ENCODE data around the gene EPHB2. TPM values are rescaled to one million over a fixed set of nuclear protein-coding genes. Genes with fewer than 3 reads are reported as not detected.

Gene EPHB2
- total and polyA plus RNA-seq, 2 of the 8 experiments (the other 6 are each of a cell fraction or from before 2014, with no cell fraction given): 15.8 to 17.2 TPM

- Histone ChIP-seq H2BK20ac (ENCODE audit: low read length) (no peak overlapping the region), H3K27ac (ENCODE audit: low read depth, low read length) (no peak overlapping the region), H3K79me2 (ENCODE audit: control insufficient read depth in 1 of 2, insufficient read depth in 2 of 2, low read length in 2 of 2) (no peaks in the 10 kb centered on the region), H3K18ac (ENCODE audit: extremely low read depth, low read length) (no peak overlapping the region), H2BK15ac (ENCODE audit: low read length) (no peak overlapping the region), H4K8ac (ENCODE audit: extremely low read depth, insufficient read depth, low read length) (no peak overlapping the region), H3K4me1 (replicated peaks in 1 of 4; ENCODE audit: control insufficient read depth in 3 of 4, insufficient read depth in 4 of 4, low read length in 3 of 4) (no peaks in the 10 kb centered on the region), H4K20me1 (replicated peaks in 1 of 2; ENCODE audit: control insufficient read depth in 1 of 2, insufficient read depth in 2 of 2, low read length in 2 of 2) (no peaks in the 10 kb centered on the region), H3K9ac (replicated peaks in 1 of 4; ENCODE audit: extremely low read depth in 1 of 4, low read depth in 3 of 4, low read length in 3 of 4) (no peak overlapping the region), H3K23me2 (ENCODE audit: low read depth, low read length) (no peaks in the 10 kb centered on the region), H3K79me1 (ENCODE audit: low read depth, low read length) (no peaks in the 10 kb centered on the region), H2BK120ac (replicated peaks; ENCODE audit: low read depth, low read length) (no peak overlapping the region), H2BK5ac (ENCODE audit: low read depth, low read length) (no peak overlapping the region), H4K5ac (ENCODE audit: insufficient read length, low read depth, low read length) (no peak overlapping the region), H3K9me3 (ENCODE audit: insufficient read depth in 2 of 2, low read depth in 1 of 2, low read length in 1 of 2) (no peaks in the 10 kb centered on the region), H3K4ac (replicated peaks; ENCODE audit: insufficient read length, low read depth, low read length) (no peak overlapping the region), H3K23ac (ENCODE audit: insufficient read length) (no peak overlapping the region), H3K4me2 (ENCODE audit: insufficient read depth in 1 of 2, low read depth in 2 of 2, low read length in 2 of 2) (no peak overlapping the region), H2BK12ac (ENCODE audit: low read depth, low read length) (no peak overlapping the region), H2AFZ (ENCODE audit: low read length) (no peak overlapping the region), H3K14ac (ENCODE audit: insufficient read length) (no peak overlapping the region), H3K56ac (replicated peaks; ENCODE audit: insufficient read length, low read depth, low read length) (no peak overlapping the region), H2AK5ac (ENCODE audit: low read depth, low read length) (no peak overlapping the region), H3K36me3 (ENCODE audit: control insufficient read depth in 2 of 4, insufficient read depth in 4 of 4, low read length in 3 of 4) (no peaks in the 10 kb centered on the region), H3K27me3 (replicated peaks in 1 of 4; ENCODE audit: control insufficient read depth in 3 of 4, extremely low read depth in 1 of 4, insufficient read depth in 3 of 4, low read length in 3 of 4) (no peaks in the 10 kb centered on the region), H3K4me3 (ENCODE audit: extremely low read depth in 1 of 4, insufficient read depth in 2 of 4, low read depth in 3 of 4, low read length in 4 of 4) (no peak overlapping the region), H4K91ac (replicated peaks; ENCODE audit: insufficient read length, low read length) (no peak overlapping the region)
- DNase-seq (ENCODE audit: low read depth in 1 of 2, low spot score in 2 of 2) (no peak), FAIRE-seq (no peak)
- 79% methylated on average over 11 of the region's 11 CpGs; no CpG with 5 or more reads in 1 of the 2 experiments for WGBS, 2 experiments (ENCODE audit: extremely low coverage in 1 of 2, insufficient coverage in 1 of 2, insufficient read length in 1 of 2, insufficient replicate concordance in 2 of 2, low coverage in 1 of 2, low lambda C conversion rate in 2 of 2, missing lambda C conversion rate in 1 of 2)
- no peak for TF ChIP-seq SRF (IDR thresholded peaks at IDR 0.05; ENCODE audit: low read depth, low read length)
- TF ChIP-seq SIRT6 (IDR thresholded peaks at IDR 0.05; ENCODE audit: low read length): no peak
- no peak for TF ChIP-seq EZH2 (IDR thresholded peaks at IDR 0.05; ENCODE audit: low read depth, low read length, severe bottlenecking)
- TF ChIP-seq SP4 (IDR thresholded peaks at IDR 0.05; ENCODE audit: low read length): no peak
- no peak for TF ChIP-seq TBP (IDR thresholded peaks at IDR 0.05; ENCODE audit: low read depth, low read length)
- TF ChIP-seq RXRA (IDR thresholded peaks at IDR 0.05; ENCODE audit: insufficient read depth, low read depth, low read length): no peak
- ChIA-PET CTCF (ENCODE audit: partially characterized antibody) (interaction anchor here (0.8 to 1.8 kb wide), 3 partner anchors 31 to 175 kb away, joined by 3 to 5 read pairs (median 4); no protein-coding TSS in a partner anchor), POLR2A (ENCODE audit: partially characterized antibody) (no interaction called here)
Observed at GRCh38 chr1:22883406-22883805, 172.8 kb downstream of the EPHB2 start.
